Suprapubic skin (tissue), 4 donors: ENCODE measurements around the gene CCDC138. TPM values are rescaled to one million over a fixed set of nuclear protein-coding genes. Genes with fewer than 3 reads are reported as not detected.

Source experiments
- DNase-seq, 2 donors: peaks; one replicate each; pipeline ENCODE4 v3.0.0-alpha.2; 2019; ENCODE audit warnings: low spot score in 2 of 2
- H3K27ac ChIP-seq: fragments of 200-600 bp; sonication (generic); one replicate; pipeline ENCODE4 v1.5.1; 2019
- H3K27me3 ChIP-seq: fragments of 200-600 bp; sonication (generic); one replicate; pipeline ENCODE4 v1.5.1; 2019
- H3K36me3 ChIP-seq: fragments of 200-600 bp; sonication (generic); one replicate; pipeline ENCODE4 v1.5.1; 2019
- H3K4me1 ChIP-seq: fragments of 200-600 bp; sonication (generic); one replicate; pipeline ENCODE4 v1.5.1; 2019
- H3K4me3 ChIP-seq: fragments of 200-600 bp; sonication (generic); one replicate; pipeline ENCODE4 v1.5.1; 2019; ENCODE audit warnings: mild to moderate bottlenecking
- H3K9me3 ChIP-seq: fragments of 200-600 bp; sonication (generic); one replicate; pipeline ENCODE4 v1.5.1; 2019
- EP300 ChIP-seq: sonication (generic); formaldehyde crosslinking; IDR thresholded peaks from one replicate; pipeline ENCODE4 v1.6.1; 2017; ENCODE audit warnings: antibody characterized with exemption
- POLR2A ChIP-seq, 2 donors: fragments of 450-650 bp; IDR thresholded peaks; one replicate each; pipeline ENCODE4 v1.6.1; 2017; ENCODE audit warnings: antibody characterized with exemption in 2 of 2, mild to moderate bottlenecking in 2 of 2, moderate library complexity in 2 of 2
- POLR2AphosphoS5 ChIP-seq, 3 donors: sonication (generic); formaldehyde crosslinking; IDR thresholded peaks; one replicate each; pipeline ENCODE4 v1.6.1; 2017; ENCODE audit warnings: antibody characterized with exemption in 3 of 3
- WGBS: methylation state at CpG from one replicate; pipeline ENCODE4 v1.1.5; 2018; 5-methylcytosine and 5-hydroxymethylcytosine counted together
- total RNA-seq, 4 donors: library from RNA; depleted of rRNA; stranded (reverse); fragments of >200 nt; gene quantifications; one replicate each; pipeline ENCODE4 v1.1.0, GENCODE V29; 2016
- TF ChIP-seq, protein P1 (sequence below), 2 donors: fragments of 200-600 bp in 1 of 2; fragments of 450-650 bp in 1 of 2; sonication (generic) in 1 of 2; IDR thresholded peaks; one replicate each; pipeline ENCODE4 v1.5.1; 2016 to 2019; ENCODE audit warnings: antibody characterized with exemption in 2 of 2, mild to moderate bottlenecking in 1 of 2, moderate library complexity in 1 of 2

CCDC138 gene
- total RNA-seq, 4 donors from 2014 or later, result 1.4 to 9.3 (median 4.9) TPM

DNA sequence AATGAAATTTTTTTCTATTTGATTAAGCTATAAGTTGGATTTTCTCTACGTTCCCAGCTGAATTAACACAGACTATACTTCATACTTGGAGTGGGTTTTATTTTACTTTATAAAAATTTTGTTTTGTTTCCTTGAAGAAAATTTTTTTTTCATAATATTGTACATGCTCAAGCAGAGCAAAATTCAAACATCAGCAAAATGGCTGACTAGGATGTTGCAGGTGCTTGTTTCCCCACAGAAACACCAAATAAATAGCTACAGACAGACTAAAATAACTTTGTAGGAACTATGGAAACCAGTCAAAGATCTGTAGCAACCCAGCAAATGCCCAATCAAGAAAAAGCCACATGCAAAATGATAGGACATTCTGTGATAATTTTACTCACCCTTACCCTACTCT is 82.3 kb downstream of the CCDC138 start:
- Histone ChIP-seq H3K27me3 (no peaks in the 10 kb centered on the region), H3K36me3 (peaks cover 5% of the 10 kb centered on the region), H3K4me1 (no peaks in the 10 kb centered on the region), H3K9me3 (no peaks in the 10 kb centered on the region), H3K27ac (no peak overlapping the region), H3K4me3 (no peak overlapping the region)
- WGBS, result 93% methylated on average over 1 of the region's 1 CpG
- no peak for DNase-seq
- TF ChIP-seq EP300 (no peak), POLR2A (IDR thresholded peaks at IDR 0.05) (no peak), POLR2AphosphoS5 (IDR thresholded peaks at IDR 0.05) (no peak)
- TF ChIP-seq, protein P1, sequence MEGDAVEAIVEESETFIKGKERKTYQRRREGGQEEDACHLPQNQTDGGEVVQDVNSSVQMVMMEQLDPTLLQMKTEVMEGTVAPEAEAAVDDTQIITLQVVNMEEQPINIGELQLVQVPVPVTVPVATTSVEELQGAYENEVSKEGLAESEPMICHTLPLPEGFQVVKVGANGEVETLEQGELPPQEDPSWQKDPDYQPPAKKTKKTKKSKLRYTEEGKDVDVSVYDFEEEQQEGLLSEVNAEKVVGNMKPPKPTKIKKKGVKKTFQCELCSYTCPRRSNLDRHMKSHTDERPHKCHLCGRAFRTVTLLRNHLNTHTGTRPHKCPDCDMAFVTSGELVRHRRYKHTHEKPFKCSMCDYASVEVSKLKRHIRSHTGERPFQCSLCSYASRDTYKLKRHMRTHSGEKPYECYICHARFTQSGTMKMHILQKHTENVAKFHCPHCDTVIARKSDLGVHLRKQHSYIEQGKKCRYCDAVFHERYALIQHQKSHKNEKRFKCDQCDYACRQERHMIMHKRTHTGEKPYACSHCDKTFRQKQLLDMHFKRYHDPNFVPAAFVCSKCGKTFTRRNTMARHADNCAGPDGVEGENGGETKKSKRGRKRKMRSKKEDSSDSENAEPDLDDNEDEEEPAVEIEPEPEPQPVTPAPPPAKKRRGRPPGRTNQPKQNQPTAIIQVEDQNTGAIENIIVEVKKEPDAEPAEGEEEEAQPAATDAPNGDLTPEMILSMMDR (IDR thresholded peaks at IDR 0.05), result no peak

DNA sequence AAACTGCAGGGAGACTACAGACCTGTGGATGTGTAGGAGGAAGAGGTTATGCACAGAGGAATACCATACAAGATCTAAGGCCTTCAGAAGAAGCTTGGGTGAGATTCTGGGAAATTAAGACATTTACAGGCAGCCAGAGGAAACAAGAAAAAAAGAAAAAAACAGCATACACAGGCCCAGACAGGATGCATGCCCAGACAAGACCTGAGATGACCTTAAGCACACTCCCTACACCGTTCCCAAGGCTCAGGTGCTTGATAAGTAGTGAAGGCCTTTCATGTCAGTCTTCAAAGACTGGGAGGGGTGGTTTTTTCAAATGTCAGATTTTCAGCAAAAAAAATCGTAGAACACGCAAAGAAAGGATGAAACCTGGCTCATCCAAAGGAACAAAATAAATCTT is 83.0 kb downstream of the CCDC138 start:
- Histone ChIP-seq H3K27ac (no peak overlapping the region), H3K9me3 (no peaks in the 10 kb centered on the region), H3K27me3 (no peaks in the 10 kb centered on the region), H3K4me1 (no peaks in the 10 kb centered on the region), H3K36me3 (peaks cover 5% of the 10 kb centered on the region), H3K4me3 (no peak overlapping the region)
- no peak for DNase-seq
- WGBS, result 79% methylated on average over 3 of the region's 3 CpGs
- TF ChIP-seq POLR2AphosphoS5 (IDR thresholded peaks at IDR 0.05), result no peak
- no peak for TF ChIP-seq EP300
- TF ChIP-seq POLR2A (IDR thresholded peaks at IDR 0.05), result no peak
- TF ChIP-seq, protein P1 (IDR thresholded peaks at IDR 0.05), result no peak

DNA sequence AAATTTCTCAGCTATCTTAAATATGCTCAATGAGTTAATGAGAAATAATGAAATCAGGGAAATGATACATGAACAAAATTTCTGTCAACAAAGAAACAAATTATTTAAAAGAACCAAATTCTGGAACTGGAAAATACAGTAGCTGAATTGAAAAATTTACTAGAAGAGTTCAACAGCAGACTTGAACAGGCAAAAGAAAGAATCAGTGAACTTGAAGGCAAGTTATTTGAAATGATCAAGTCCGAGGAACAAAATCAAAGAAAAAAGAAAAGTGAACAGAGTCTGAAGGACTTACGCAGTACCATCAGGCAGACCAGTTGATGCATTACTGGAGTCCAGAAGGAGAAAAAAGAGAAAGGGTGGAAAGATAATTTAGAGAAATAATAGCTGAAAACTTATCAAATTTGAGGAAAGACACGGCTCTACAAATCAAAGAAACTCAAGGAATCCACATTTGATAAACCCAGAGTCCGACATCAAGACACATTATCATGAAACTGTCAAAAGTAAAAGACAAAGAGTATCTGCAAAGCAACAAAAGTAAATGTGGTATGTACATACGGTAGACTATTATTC is 83.6 kb downstream of the CCDC138 start:
- Histone ChIP-seq H3K9me3 (no peaks in the 10 kb centered on the region), H3K4me1 (no peaks in the 10 kb centered on the region), H3K27me3 (no peaks in the 10 kb centered on the region), H3K4me3 (no peak overlapping the region), H3K27ac (no peak overlapping the region), H3K36me3 (peaks cover 5% of the 10 kb centered on the region)
- WGBS, result 97% methylated on average over 5 of the region's 5 CpGs
- DNase-seq, result no peak
- TF ChIP-seq POLR2A (IDR thresholded peaks at IDR 0.05), result no peak
- TF ChIP-seq, protein P1 (IDR thresholded peaks at IDR 0.05), result no peak
- TF ChIP-seq EP300, result no peak
- no peak for TF ChIP-seq POLR2AphosphoS5 (IDR thresholded peaks at IDR 0.05)

DNA sequence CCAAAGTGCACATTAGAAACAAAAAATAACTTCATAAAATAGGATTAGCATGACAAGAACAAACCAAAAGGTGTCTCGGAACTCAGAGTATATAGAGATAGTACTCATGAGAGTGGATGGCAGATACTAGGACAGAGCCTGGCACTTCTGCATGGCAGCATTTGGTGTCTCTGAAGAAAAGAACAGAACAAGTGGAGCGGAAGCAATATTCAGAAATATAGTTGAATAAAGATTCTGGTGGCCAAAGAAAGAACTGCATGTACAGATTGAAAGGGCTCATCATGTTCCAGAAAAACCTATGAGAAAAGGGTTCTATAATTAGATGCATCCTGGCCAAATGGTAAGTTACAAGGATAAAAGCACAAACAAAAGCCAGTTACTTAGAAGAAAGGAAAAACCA is 90.9 kb downstream of the CCDC138 start:
- H3K36me3 ChIP-seq, result no peaks in the 10 kb centered on the region
- H3K4me1 ChIP-seq, result no peaks in the 10 kb centered on the region
- no peak overlapping the region for H3K4me3 ChIP-seq
- TF ChIP-seq POLR2A (IDR thresholded peaks at IDR 0.05) (no peak), EP300 (no peak), POLR2AphosphoS5 (IDR thresholded peaks at IDR 0.05) (no peak)
- TF ChIP-seq, protein P1 (IDR thresholded peaks at IDR 0.05), result no peak
- no peak overlapping the region for H3K27ac ChIP-seq
- 99% methylated on average over 2 of the region's 2 CpGs for WGBS
- H3K9me3 ChIP-seq, result no peaks in the 10 kb centered on the region
- DNase-seq, result no peak
- no peaks in the 10 kb centered on the region for H3K27me3 ChIP-seq

DNA sequence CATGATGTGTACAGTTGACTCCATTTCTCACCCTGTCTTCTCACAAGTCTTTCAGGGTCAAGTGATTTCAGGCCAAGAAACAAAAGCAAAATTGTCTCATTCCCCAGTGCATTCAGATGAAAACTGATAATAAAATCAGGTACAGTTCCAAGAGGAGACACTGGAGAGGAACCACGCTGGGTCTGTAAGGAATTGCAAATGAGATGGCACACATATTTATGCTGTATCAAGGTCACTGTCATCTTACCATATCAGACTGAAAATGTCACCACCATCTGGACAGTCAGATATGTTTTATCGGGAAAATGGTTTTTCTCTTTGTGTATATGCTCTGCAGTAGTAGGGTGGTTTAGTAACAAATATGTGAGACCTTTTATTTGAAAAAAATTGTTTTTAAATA is 91.7 kb downstream of the CCDC138 start:
- Histone ChIP-seq H3K9me3 (no peaks in the 10 kb centered on the region), H3K27ac (no peak overlapping the region), H3K4me1 (no peaks in the 10 kb centered on the region), H3K36me3 (no peaks in the 10 kb centered on the region), H3K27me3 (no peaks in the 10 kb centered on the region), H3K4me3 (no peak overlapping the region)
- no peak for DNase-seq
- 66% methylated on average over 2 of the region's 2 CpGs for WGBS
- TF ChIP-seq POLR2A (IDR thresholded peaks at IDR 0.05) (no peak), POLR2AphosphoS5 (IDR thresholded peaks at IDR 0.05) (no peak), EP300 (no peak)
- TF ChIP-seq, protein P1 (IDR thresholded peaks at IDR 0.05), result no peak
